Measurements from ENCODE around the gene CH25H. TPM values are rescaled to one million over a fixed set of nuclear protein-coding genes. Genes with fewer than 3 reads are reported as not detected.

Gene CH25H
- total and polyA plus RNA-seq, 8 donors: 0.32 to 1.9 (median 0.49) TPM; not detected in 1

- ATAC-seq: no peak
- H3K27ac ChIP-seq: no peak overlapping the region
- no peaks in the 10 kb centered on the region for H3K9me3 ChIP-seq
- FAIRE-seq: no peak
- no peak for DNase-seq
- peaks cover 0 to 13% (median 7%) of the 10 kb centered on the region in 3 donors for H3K4me1 ChIP-seq
- intact Hi-C loops (cut with DNase I): no loop called here
- 85 to 88% methylated on average over 4 of the region's 4 CpGs for WGBS, 2 donors
- no peaks in the 10 kb centered on the region for H3K36me3 ChIP-seq
- TF ChIP-seq, protein P1, sequence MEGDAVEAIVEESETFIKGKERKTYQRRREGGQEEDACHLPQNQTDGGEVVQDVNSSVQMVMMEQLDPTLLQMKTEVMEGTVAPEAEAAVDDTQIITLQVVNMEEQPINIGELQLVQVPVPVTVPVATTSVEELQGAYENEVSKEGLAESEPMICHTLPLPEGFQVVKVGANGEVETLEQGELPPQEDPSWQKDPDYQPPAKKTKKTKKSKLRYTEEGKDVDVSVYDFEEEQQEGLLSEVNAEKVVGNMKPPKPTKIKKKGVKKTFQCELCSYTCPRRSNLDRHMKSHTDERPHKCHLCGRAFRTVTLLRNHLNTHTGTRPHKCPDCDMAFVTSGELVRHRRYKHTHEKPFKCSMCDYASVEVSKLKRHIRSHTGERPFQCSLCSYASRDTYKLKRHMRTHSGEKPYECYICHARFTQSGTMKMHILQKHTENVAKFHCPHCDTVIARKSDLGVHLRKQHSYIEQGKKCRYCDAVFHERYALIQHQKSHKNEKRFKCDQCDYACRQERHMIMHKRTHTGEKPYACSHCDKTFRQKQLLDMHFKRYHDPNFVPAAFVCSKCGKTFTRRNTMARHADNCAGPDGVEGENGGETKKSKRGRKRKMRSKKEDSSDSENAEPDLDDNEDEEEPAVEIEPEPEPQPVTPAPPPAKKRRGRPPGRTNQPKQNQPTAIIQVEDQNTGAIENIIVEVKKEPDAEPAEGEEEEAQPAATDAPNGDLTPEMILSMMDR (IDR thresholded peaks at IDR 0.05): no peak
- no peaks in the 10 kb centered on the region for H3K27me3 ChIP-seq
- no peak overlapping the region for H3K4me3 ChIP-seq
These were observed 12.5 kb upstream of the CH25H start for GRCh38 chr10:89219513-89220218.

DNA sequence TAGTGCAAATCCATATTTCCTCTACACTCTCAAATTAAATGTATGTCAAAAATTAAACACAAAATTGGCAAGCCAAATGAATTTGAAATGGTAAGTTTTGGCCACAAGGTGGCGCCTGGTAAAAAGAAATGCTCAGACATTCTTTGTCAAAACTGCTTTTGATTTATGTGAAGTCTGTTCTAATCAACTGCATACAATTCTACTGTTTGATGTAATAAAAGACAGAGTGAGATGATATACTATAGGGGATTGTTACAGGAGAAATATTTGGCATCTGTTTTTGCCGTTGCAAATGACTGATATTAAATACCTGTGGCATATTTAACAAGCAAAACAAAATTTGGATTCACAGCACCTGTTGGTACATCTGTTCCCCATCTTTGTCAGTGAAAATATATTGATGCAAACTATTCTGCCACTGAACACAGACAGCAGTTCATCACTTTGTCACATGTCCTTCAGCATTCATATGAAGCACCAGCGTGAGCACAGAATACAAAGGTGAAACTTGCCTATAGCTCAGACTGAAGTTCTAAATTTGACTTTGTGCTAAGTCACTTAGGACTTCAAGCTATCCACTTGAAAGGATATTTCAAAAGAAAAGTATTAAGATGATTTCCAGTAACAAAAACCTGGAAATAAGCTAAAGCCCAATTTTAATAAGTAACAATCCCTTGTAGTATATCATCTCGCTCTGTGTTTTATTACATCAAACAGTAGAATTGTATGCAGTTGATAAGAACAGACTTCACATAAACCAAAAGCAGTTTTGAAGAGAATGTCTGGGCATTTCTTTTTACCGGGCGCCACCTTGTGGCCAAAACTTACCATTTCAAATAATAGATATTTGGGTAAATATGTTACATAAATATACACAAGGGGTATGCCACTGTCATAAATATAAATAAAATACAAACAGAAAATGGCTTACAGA lies 10.2 kb upstream of the CH25H start:
- Histone ChIP-seq H3K27ac (peak overlapping the region in 1 of 4 donors; percentile 20), H3K27me3 (no peaks in the 10 kb centered on the region), H3K4me1 (peaks cover 0 to 13% (median 10%) of the 10 kb centered on the region in 3 donors), H3K9me3 (no peaks in the 10 kb centered on the region), H3K4me3 (no peak overlapping the region), H3K36me3 (no peaks in the 10 kb centered on the region)
- WGBS, 2 donors: 3 to 5% methylated on average over 6 of the region's 6 CpGs
- ATAC-seq: peak; percentile 49 to 75 (median 67)
- intact Hi-C loops (cut with DNase I): no loop called here
- peak in 4 of 6 donors; percentile 31 to 65 (median 42) for DNase-seq
- FAIRE-seq: peak; percentile 96
- TF ChIP-seq, protein P1 (IDR thresholded peaks at IDR 0.05): peak; percentile 67 to 68 (median 68)

GRCh38 chr10:89216056-89216455 lies 8.9 kb upstream of the CH25H start:
- no peak overlapping the region for H3K27ac ChIP-seq
- no peak overlapping the region for H3K4me3 ChIP-seq
- ATAC-seq: no peak
- no peak for FAIRE-seq
- TF ChIP-seq, protein P1 (IDR thresholded peaks at IDR 0.05): no peak
- no peaks in the 10 kb centered on the region for H3K36me3 ChIP-seq
- no peaks in the 10 kb centered on the region for H3K27me3 ChIP-seq
- H3K4me1 ChIP-seq: peaks cover 0 to 13% (median 10%) of the 10 kb centered on the region in 3 donors
- no peaks in the 10 kb centered on the region for H3K9me3 ChIP-seq
- no peak for DNase-seq
- 92 to 98% methylated on average over 2 of the region's 2 CpGs for WGBS, 2 donors
- intact Hi-C loops (cut with DNase I): no loop called here

DNA sequence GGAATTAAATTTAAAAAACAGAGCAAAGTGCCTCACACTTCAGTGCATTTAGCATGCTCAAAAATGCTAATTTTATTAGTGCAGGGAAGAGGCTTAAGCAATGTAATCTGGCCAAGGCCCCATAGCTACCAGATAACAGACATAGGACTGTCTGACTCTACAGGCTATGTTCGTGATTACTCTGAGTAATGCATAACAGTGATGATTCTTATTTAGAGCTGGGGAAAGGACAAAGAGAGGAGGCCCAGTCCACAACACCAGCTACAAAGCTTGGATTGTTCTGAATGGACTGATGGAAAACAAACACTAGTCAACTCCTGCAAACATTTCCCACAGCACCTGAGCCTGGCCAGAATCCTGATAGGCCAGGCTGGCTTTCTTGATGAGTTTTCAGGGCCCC lies 8.4 kb upstream of the CH25H start:
- H3K27me3 ChIP-seq: no peaks in the 10 kb centered on the region
- FAIRE-seq (no peak), DNase-seq (no peak), ATAC-seq (no peak)
- TF ChIP-seq, protein P1 (IDR thresholded peaks at IDR 0.05): no peak
- H3K4me3 ChIP-seq: no peak overlapping the region
- no peaks in the 10 kb centered on the region for H3K9me3 ChIP-seq
- peaks cover 0 to 13% (median 10%) of the 10 kb centered on the region in 3 donors for H3K4me1 ChIP-seq
- intact Hi-C loops (cut with DNase I): no loop called here
- no peaks in the 10 kb centered on the region for H3K36me3 ChIP-seq
- no peak overlapping the region for H3K27ac ChIP-seq
- WGBS, 2 donors: 60 to 71% methylated on average over 1 of the region's 1 CpG

Data from pancreas (tissue), 10 donors.